Calu3 (cell line): ENCODE results near the gene ING2. TPM values are rescaled to one million over a fixed set of nuclear protein-coding genes. Genes with fewer than 3 reads are reported as not detected.

Source experiments
- BruUV-seq: library from RNA; stranded (reverse); fragments of 400-500 nt; replicated peaks from 2 replicates; lab custom pipeline; 2021; lab: Mats Ljungman, UMichigan
- CTCF ChIA-PET: fragments of 300-600 bp; sonication (Branson Sonifier 250); formaldehyde crosslinking; loops from one replicate; lab custom pipeline; 2022; ENCODE audit warnings: antibody characterized with exemption; lab: Charles Lee
- DNase-seq: peaks from one replicate; pipeline ENCODE4 v3.0.0; 2022
- H3K27ac Mint-ChIP-seq: one replicate; pipeline ENCODE4 v1.8.0; 2022; ENCODE audit warnings: mixed read lengths; ENCODE audit not compliant: unreplicated experiment
- H3K27me3 Mint-ChIP-seq: one replicate; pipeline ENCODE4 v1.8.0; 2022; ENCODE audit warnings: mixed read lengths; ENCODE audit not compliant: unreplicated experiment
- H3K36me3 Mint-ChIP-seq: one replicate; pipeline ENCODE4 v1.8.0; 2022; ENCODE audit warnings: mild to moderate bottlenecking, moderate library complexity, mixed read lengths; ENCODE audit not compliant: insufficient read depth, unreplicated experiment
- H3K4me1 Mint-ChIP-seq: one replicate; pipeline ENCODE4 v1.8.0; 2022; ENCODE audit warnings: mild to moderate bottlenecking, low read depth, mixed read lengths; ENCODE audit not compliant: unreplicated experiment
- H3K4me3 Mint-ChIP-seq: one replicate; pipeline ENCODE4 v1.8.0; 2022; ENCODE audit warnings: mild to moderate bottlenecking, low read depth, moderate library complexity, mixed read lengths; ENCODE audit not compliant: unreplicated experiment
- H3K9me3 Mint-ChIP-seq: one replicate; pipeline ENCODE4 v1.8.0; 2022; ENCODE audit warnings: low read depth, mixed read lengths; ENCODE audit not compliant: unreplicated experiment
- CTCF ChIP-seq: fragments of 200-600 bp; IDR thresholded peaks from one replicate; pipeline ENCODE4 v1.8.0; 2022; ENCODE audit warnings: antibody characterized with exemption; ENCODE audit not compliant: unreplicated experiment
- intact Hi-C: fragments of 100-400 bp; cut with micrococcal nuclease; formaldehyde crosslinking; loops from one replicate; pipeline ENCODE4 v1.10.0; 2022; ENCODE audit not compliant: unreplicated experiment
- total RNA-seq: library from RNA; stranded (reverse); gene quantifications from 2 replicates; pipeline ENCODE4 v1.2.3, GENCODE V29; 2022

ING2 gene
- total RNA-seq, 1 experiment from 2014 or later = 12.1 TPM

GRCh38 chr4:183483997-183484396, 20.9 kb upstream of the ING2 start:
- H3K27me3 Mint-ChIP-seq = no peaks in the 10 kb centered on the region
- no peaks in the 10 kb centered on the region for H3K4me1 Mint-ChIP-seq
- CTCF ChIA-PET = no interaction called here
- TF ChIP-seq CTCF = no peak
- intact Hi-C loops = no loop called here
- no peak overlapping the region for H3K4me3 Mint-ChIP-seq
- H3K9me3 Mint-ChIP-seq = no peaks in the 10 kb centered on the region
- H3K36me3 Mint-ChIP-seq = peaks cover 5% of the 10 kb centered on the region
- DNase-seq = no peak
- no peak overlapping the region for H3K27ac Mint-ChIP-seq
- no TSS peak for BruUV-seq

- TF ChIP-seq CTCF = no peak
- CTCF ChIA-PET = no interaction called here
- peaks cover 5% of the 10 kb centered on the region for H3K36me3 Mint-ChIP-seq
- no peak overlapping the region for H3K27ac Mint-ChIP-seq
- BruUV-seq = no TSS peak
- H3K4me1 Mint-ChIP-seq = no peaks in the 10 kb centered on the region
- H3K9me3 Mint-ChIP-seq = no peaks in the 10 kb centered on the region
- no peaks in the 10 kb centered on the region for H3K27me3 Mint-ChIP-seq
- intact Hi-C loops = no loop called here
- no peak for DNase-seq
- H3K4me3 Mint-ChIP-seq = no peak overlapping the region
These were observed 19.3 kb upstream of the ING2 start for GRCh38 chr4:183485411-183486160.

- Mint-ChIP-seq H3K4me1 (peaks cover 14% of the 10 kb centered on the region), H3K27ac (no peak overlapping the region), H3K9me3 (peaks cover 7% of the 10 kb centered on the region), H3K27me3 (no peaks in the 10 kb centered on the region), H3K4me3 (no peak overlapping the region), H3K36me3 (no peaks in the 10 kb centered on the region)
- TF ChIP-seq CTCF = no peak
- no peak for DNase-seq
- BruUV-seq = no TSS peak
- CTCF ChIA-PET = no interaction called here
- intact Hi-C loops = no loop called here
These were observed 12.1 kb upstream of the ING2 start for GRCh38 chr4:183492791-183493222.

- H3K9me3 Mint-ChIP-seq = peaks cover 7% of the 10 kb centered on the region
- CTCF ChIA-PET = no interaction called here
- H3K27me3 Mint-ChIP-seq = no peaks in the 10 kb centered on the region
- no peak overlapping the region for H3K4me3 Mint-ChIP-seq
- no peak for TF ChIP-seq CTCF
- no peaks in the 10 kb centered on the region for H3K36me3 Mint-ChIP-seq
- H3K27ac Mint-ChIP-seq = no peak overlapping the region
- intact Hi-C loops = no loop called here
- H3K4me1 Mint-ChIP-seq = peaks cover 14% of the 10 kb centered on the region
- DNase-seq = no peak
- no TSS peak for BruUV-seq
These were observed 11.6 kb upstream of the ING2 start for GRCh38 chr4:183493246-183493645.
